Adipose tissue (tissue), 3 donors: Measurements from ENCODE around the gene MED27. TPM values are rescaled to one million over a fixed set of nuclear protein-coding genes. Genes with fewer than 3 reads are reported as not detected.

Experiments used
- H3K27ac ChIP-seq: one replicate; pipeline ENCODE4 v1.5.1; 2013; ENCODE audit warnings: low read depth, low read length
- WGBS, 3 donors: extraction: QIAGEN DNeasy Blood & Tissue Kit; methylation state at CpG; one replicate each; pipeline ENCODE4 v1.1.7; 2013; 5-methylcytosine and 5-hydroxymethylcytosine counted together
- polyA plus RNA-seq, 3 donors: library from polyadenylated mRNA; stranded (reverse); fragments of 200-250 nt; gene quantifications; one replicate each; pipeline ENCODE4 v1.2.3, GENCODE V29; 2013
- donor health status: healthy with polysubstance abuse.
- donor health status: Bipolar disorder and iron deficiency.
- donor health status: healthy.

The MED27 gene
- polyA plus RNA-seq, 3 donors = 6.7 to 15.3 (median 13.0) TPM

- H3K27ac ChIP-seq = no peak overlapping the region
- WGBS, 3 donors = 87 to 90% (median 87%) methylated on average over 12 of the region's 12 CpGs
Measured at GRCh38 chr9:131963072-131964030, 116.3 kb downstream of the MED27 start.

GRCh38 chr9:131961496-131961880 lies 118.2 kb downstream of the MED27 start:
- 98% methylated on average over 6 of the region's 6 CpGs for WGBS, 3 donors
- no peak overlapping the region for H3K27ac ChIP-seq

- WGBS, 3 donors = 67 to 88% (median 86%) methylated on average over 12 of the region's 12 CpGs
- H3K27ac ChIP-seq = no peak overlapping the region
Measured at GRCh38 chr9:131960851-131961495, 118.7 kb downstream of the MED27 start.

GRCh38 chr9:131960311-131960710 lies 119.4 kb downstream of the MED27 start:
- WGBS, 3 donors = 89 to 92% (median 91%) methylated on average over 9 of the region's 9 CpGs
- H3K27ac ChIP-seq = no peak overlapping the region

- WGBS, 3 donors = 84 to 93% (median 92%) methylated on average over 2 of the region's 2 CpGs
- no peak overlapping the region for H3K27ac ChIP-seq
Measured at GRCh38 chr9:131959887-131960286, 119.8 kb downstream of the MED27 start.

GRCh38 chr9:131959056-131959455 lies 120.6 kb downstream of the MED27 start:
- H3K27ac ChIP-seq = no peak overlapping the region
- 88 to 96% (median 95%) methylated on average over 3 of the region's 3 CpGs for WGBS, 3 donors

- H3K27ac ChIP-seq = no peak overlapping the region
- WGBS, 3 donors = 98 to 100% (median 100%) methylated on average over 1 of the region's 1 CpG
Measured at GRCh38 chr9:131954299-131954698, 125.4 kb downstream of the MED27 start.

GRCh38 chr9:131951905-131952304 lies 127.8 kb downstream of the MED27 start:
- no peak overlapping the region for H3K27ac ChIP-seq
- 51 to 60% (median 56%) methylated on average over 5 of the region's 5 CpGs for WGBS, 3 donors

GRCh38 chr9:131951155-131951554 lies 128.5 kb downstream of the MED27 start:
- no peak overlapping the region for H3K27ac ChIP-seq
- WGBS, 3 donors = 81 to 88% (median 85%) methylated on average over 3 of the region's 3 CpGs

GRCh38 chr9:131950487-131950886 lies 129.2 kb downstream of the MED27 start:
- H3K27ac ChIP-seq = no peak overlapping the region
- 89 to 94% (median 93%) methylated on average over 9 of the region's 9 CpGs for WGBS, 3 donors

GRCh38 chr9:131946180-131946579 lies 133.5 kb downstream of the MED27 start:
- 82 to 87% (median 82%) methylated on average over 2 of the region's 2 CpGs for WGBS, 3 donors
- H3K27ac ChIP-seq = no peak overlapping the region

GRCh38 chr9:131943351-131943841 lies 136.3 kb downstream of the MED27 start:
- WGBS, 3 donors = 93 to 97% (median 95%) methylated on average over 12 of the region's 12 CpGs
- no peak overlapping the region for H3K27ac ChIP-seq

- 76 to 81% (median 79%) methylated on average over 5 of the region's 5 CpGs for WGBS, 3 donors
- no peak overlapping the region for H3K27ac ChIP-seq
Measured at GRCh38 chr9:131942146-131942720, 137.4 kb downstream of the MED27 start.

- 77 to 93% (median 92%) methylated on average over 2 of the region's 2 CpGs for WGBS, 3 donors
- H3K27ac ChIP-seq = no peak overlapping the region
Measured at GRCh38 chr9:131937451-131937850, 142.2 kb downstream of the MED27 start.

GRCh38 chr9:131936929-131937328 lies 142.7 kb downstream of the MED27 start:
- H3K27ac ChIP-seq = no peak overlapping the region
- 90 to 93% (median 92%) methylated on average over 3 of the region's 3 CpGs for WGBS, 3 donors

- H3K27ac ChIP-seq = no peak overlapping the region
- whole genome bisulfite sequencing, 3 donors = 94 to 99% (median 96%) methylated on average over 3 of the region's 3 CpGs
Measured at GRCh38 chr9:131934673-131935072, 145.0 kb downstream of the MED27 start.

GRCh38 chr9:131927091-131927490 lies 152.6 kb downstream of the MED27 start:
- 61 to 73% (median 61%) methylated on average over 3 of the region's 3 CpGs for WGBS, 3 donors
- no peak overlapping the region for H3K27ac ChIP-seq

GRCh38 chr9:131926360-131926922 lies 153.2 kb downstream of the MED27 start:
- 87 to 93% (median 92%) methylated on average over 6 of the region's 6 CpGs for WGBS, 3 donors
- no peak overlapping the region for H3K27ac ChIP-seq
